Measurements from ENCODE around the gene IFT80.

Gene IFT80

GRCh38 chr3:160378331-160379109 lies 20.5 kb downstream of the IFT80 start:
- H3K9ac ChIP-seq (ENCODE audit: low read length), result no peak overlapping the region
- peaks cover 3% of the 10 kb centered on the region; the same call in 1 of the 2 replicates for H3F3A ChIP-seq (ENCODE audit: insufficient read depth)
- no peak overlapping the region for H3K4me2 ChIP-seq (ENCODE audit: low read depth, low read length, poor library complexity, severe bottlenecking)
- no peak overlapping the region for H3K27ac ChIP-seq (ENCODE audit: low read depth, low read length)
- peaks cover 6% of the 10 kb centered on the region; the same call in 1 of the 2 replicates for H3K79me2 ChIP-seq (ENCODE audit: insufficient read depth, low read length)
- no peak overlapping the region for H2AFZ ChIP-seq (ENCODE audit: low read depth, low read length, severe bottlenecking)
- H3K9me2 ChIP-seq (replicated peaks; ENCODE audit: insufficient read depth, low read length), result no peaks in the 10 kb centered on the region
- 0 out of 2 replicates have a peak, but pooled peaks cover 8% of the 10 kb centered on the region for H4K20me1 ChIP-seq (ENCODE audit: low read depth, low read length)
- no peak overlapping the region for H3K4me3 ChIP-seq (ENCODE audit: insufficient read depth, low read length, poor library complexity, severe bottlenecking)
- TF ChIP-seq, protein P1, sequence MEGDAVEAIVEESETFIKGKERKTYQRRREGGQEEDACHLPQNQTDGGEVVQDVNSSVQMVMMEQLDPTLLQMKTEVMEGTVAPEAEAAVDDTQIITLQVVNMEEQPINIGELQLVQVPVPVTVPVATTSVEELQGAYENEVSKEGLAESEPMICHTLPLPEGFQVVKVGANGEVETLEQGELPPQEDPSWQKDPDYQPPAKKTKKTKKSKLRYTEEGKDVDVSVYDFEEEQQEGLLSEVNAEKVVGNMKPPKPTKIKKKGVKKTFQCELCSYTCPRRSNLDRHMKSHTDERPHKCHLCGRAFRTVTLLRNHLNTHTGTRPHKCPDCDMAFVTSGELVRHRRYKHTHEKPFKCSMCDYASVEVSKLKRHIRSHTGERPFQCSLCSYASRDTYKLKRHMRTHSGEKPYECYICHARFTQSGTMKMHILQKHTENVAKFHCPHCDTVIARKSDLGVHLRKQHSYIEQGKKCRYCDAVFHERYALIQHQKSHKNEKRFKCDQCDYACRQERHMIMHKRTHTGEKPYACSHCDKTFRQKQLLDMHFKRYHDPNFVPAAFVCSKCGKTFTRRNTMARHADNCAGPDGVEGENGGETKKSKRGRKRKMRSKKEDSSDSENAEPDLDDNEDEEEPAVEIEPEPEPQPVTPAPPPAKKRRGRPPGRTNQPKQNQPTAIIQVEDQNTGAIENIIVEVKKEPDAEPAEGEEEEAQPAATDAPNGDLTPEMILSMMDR (IDR thresholded peaks at IDR 0.05; ENCODE audit: insufficient read depth, low read length, poor library complexity, severe bottlenecking), result no peak
- TF ChIP-seq EZH2phosphoT487 (conservative IDR thresholded peaks at IDR 0.05; ENCODE audit: low read length), result no peak
- H3K27me3 ChIP-seq (ENCODE audit: low read length), result no peaks in the 10 kb centered on the region
- peaks cover 30% of the 10 kb centered on the region for H3K36me3 ChIP-seq (ENCODE audit: low read length)
- H3K9me3 ChIP-seq (ENCODE audit: insufficient read depth, low read length), result no peaks in the 10 kb centered on the region

GRCh38 chr3:160376681-160377080 lies 22.3 kb downstream of the IFT80 start:
- H3K4me2 ChIP-seq (ENCODE audit: low read depth, low read length, poor library complexity, severe bottlenecking), result no peak overlapping the region
- no peak overlapping the region for H2AFZ ChIP-seq (ENCODE audit: low read depth, low read length, severe bottlenecking)
- no peaks in the 10 kb centered on the region for H4K20me1 ChIP-seq (ENCODE audit: low read depth, low read length)
- peaks cover 3% of the 10 kb centered on the region; the same call in 1 of the 2 replicates for H3F3A ChIP-seq (ENCODE audit: insufficient read depth)
- no peak overlapping the region for H3K27ac ChIP-seq (ENCODE audit: low read depth, low read length)
- H3K9me2 ChIP-seq (replicated peaks; ENCODE audit: insufficient read depth, low read length), result no peaks in the 10 kb centered on the region
- H3K9me3 ChIP-seq (ENCODE audit: insufficient read depth, low read length), result no peaks in the 10 kb centered on the region
- H3K36me3 ChIP-seq (ENCODE audit: low read length), result peaks cover 20% of the 10 kb centered on the region
- no peaks in the 10 kb centered on the region for H3K27me3 ChIP-seq (ENCODE audit: low read length)
- no peak overlapping the region for H3K9ac ChIP-seq (ENCODE audit: low read length)
- H3K4me3 ChIP-seq (ENCODE audit: insufficient read depth, low read length, poor library complexity, severe bottlenecking), result no peak overlapping the region
- TF ChIP-seq EZH2phosphoT487 (conservative IDR thresholded peaks at IDR 0.05; ENCODE audit: low read length), result no peak
- TF ChIP-seq, protein P1 (IDR thresholded peaks at IDR 0.05; ENCODE audit: insufficient read depth, low read length, poor library complexity, severe bottlenecking), result no peak
- peaks cover 6% of the 10 kb centered on the region; the same call in 1 of the 2 replicates for H3K79me2 ChIP-seq (ENCODE audit: insufficient read depth, low read length)

GRCh38 chr3:160374925-160375324 lies 24.1 kb downstream of the IFT80 start:
- H3K36me3 ChIP-seq (ENCODE audit: low read length), result peaks cover 16% of the 10 kb centered on the region
- no peaks in the 10 kb centered on the region for H3K9me2 ChIP-seq (replicated peaks; ENCODE audit: insufficient read depth, low read length)
- H3K27ac ChIP-seq (ENCODE audit: low read depth, low read length), result no peak overlapping the region
- H3K4me3 ChIP-seq (ENCODE audit: insufficient read depth, low read length, poor library complexity, severe bottlenecking), result no peak overlapping the region
- no peaks in the 10 kb centered on the region for H3K27me3 ChIP-seq (ENCODE audit: low read length)
- H4K20me1 ChIP-seq (ENCODE audit: low read depth, low read length), result no peaks in the 10 kb centered on the region
- no peak overlapping the region for H3K4me2 ChIP-seq (ENCODE audit: low read depth, low read length, poor library complexity, severe bottlenecking)
- no peak for TF ChIP-seq EZH2phosphoT487 (conservative IDR thresholded peaks at IDR 0.05; ENCODE audit: low read length)
- TF ChIP-seq, protein P1 (IDR thresholded peaks at IDR 0.05; ENCODE audit: insufficient read depth, low read length, poor library complexity, severe bottlenecking), result no peak
- no peak overlapping the region for H2AFZ ChIP-seq (ENCODE audit: low read depth, low read length, severe bottlenecking)
- H3K79me2 ChIP-seq (ENCODE audit: insufficient read depth, low read length), result peaks cover 6% of the 10 kb centered on the region; the same call in 1 of the 2 replicates
- no peak overlapping the region for H3K9ac ChIP-seq (ENCODE audit: low read length)
- peaks cover 14% of the 10 kb centered on the region for H3F3A ChIP-seq (ENCODE audit: insufficient read depth)
- H3K9me3 ChIP-seq (ENCODE audit: insufficient read depth, low read length), result no peaks in the 10 kb centered on the region
